Non-pigmented ciliary epithelial cell (primary cell): Measurements from ENCODE around the gene ST7.

Experiments
- DNase-seq: peaks from one replicate; pipeline ENCODE4 v3.0.0-alpha.2; 2010; ENCODE audit warnings: low read depth

Gene ST7

GRCh38 chr7:117132321-117133120 lies 179.2 kb downstream of the ST7 start:
- DNase-seq, result peak; percentile 88

GRCh38 chr7:117133125-117133524 lies 179.8 kb downstream of the ST7 start:
- no peak for DNase-seq

- no peak for DNase-seq
Observed at GRCh38 chr7:117134411-117134810, 181.1 kb downstream of the ST7 start.

- DNase-seq, result no peak
Observed at GRCh38 chr7:117134889-117135552, 181.7 kb downstream of the ST7 start.

GRCh38 chr7:117135553-117135891 lies 182.2 kb downstream of the ST7 start:
- no peak for DNase-seq

- no peak for DNase-seq
Observed at GRCh38 chr7:117137868-117138267, 184.6 kb downstream of the ST7 start.

- no peak for DNase-seq
Observed at GRCh38 chr7:117138495-117138894, 185.2 kb downstream of the ST7 start.

- no peak for DNase-seq
Observed at GRCh38 chr7:117138981-117139380, 185.7 kb downstream of the ST7 start.

- no peak for DNase-seq
Observed at GRCh38 chr7:117139397-117139984, 186.2 kb downstream of the ST7 start.

GRCh38 chr7:117140921-117141320 lies 187.6 kb downstream of the ST7 start:
- DNase-seq, result no peak

GRCh38 chr7:117143066-117143465 lies 189.8 kb downstream of the ST7 start:
- no peak for DNase-seq

- DNase-seq, result no peak
Observed at GRCh38 chr7:117143580-117143979, 190.3 kb downstream of the ST7 start.

GRCh38 chr7:117145333-117145732 lies 192.0 kb downstream of the ST7 start:
- no peak for DNase-seq

- DNase-seq, result no peak
Observed at GRCh38 chr7:117146059-117146458, 192.8 kb downstream of the ST7 start.

- DNase-seq, result no peak
Observed at GRCh38 chr7:117146511-117146910, 193.2 kb downstream of the ST7 start.

GRCh38 chr7:117148971-117149370 lies 195.7 kb downstream of the ST7 start:
- no peak for DNase-seq

GRCh38 chr7:117149692-117150091 lies 196.4 kb downstream of the ST7 start:
- no peak for DNase-seq

GRCh38 chr7:117152213-117153007 lies 199.1 kb downstream of the ST7 start:
- DNase-seq, result no peak

- no peak for DNase-seq
Observed at GRCh38 chr7:117153016-117153545, 199.8 kb downstream of the ST7 start.

- DNase-seq, result no peak
Observed at GRCh38 chr7:117154721-117155120, 201.4 kb downstream of the ST7 start.

GRCh38 chr7:117155694-117156093 lies 202.4 kb downstream of the ST7 start:
- DNase-seq, result no peak
